Colon (tissue), 2 donors: ENCODE measurements around the gene CLCN1.

Source experiments
- FAIRE-seq: peaks from 2 replicates; lab custom pipeline; 2012; peaks lifted over from hg19 to GRCh38; lab: Jason Lieb, UNC
- donor health status: control.
- donor health status: control.

Gene CLCN1

DNA sequence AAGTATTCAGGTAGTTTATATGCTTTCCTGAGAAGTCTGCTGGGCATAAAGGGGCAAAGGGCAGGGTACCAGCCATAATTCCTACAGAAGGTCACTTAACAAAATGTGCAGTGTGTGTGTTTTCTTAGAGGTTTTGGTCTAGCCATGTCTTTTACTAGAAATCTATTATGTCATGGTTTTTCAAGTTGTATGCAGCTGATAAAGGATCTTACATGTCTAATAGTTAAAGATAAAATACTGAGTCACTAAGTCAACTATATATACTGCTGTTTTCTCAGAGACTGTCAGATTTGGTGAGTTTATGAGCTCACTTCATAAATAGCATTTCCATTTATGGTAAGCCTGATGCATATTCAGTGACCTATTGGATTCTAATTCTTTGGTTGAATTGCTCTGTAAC, 20.0 kb upstream of the CLCN1 start:
- FAIRE-seq: no peak

DNA sequence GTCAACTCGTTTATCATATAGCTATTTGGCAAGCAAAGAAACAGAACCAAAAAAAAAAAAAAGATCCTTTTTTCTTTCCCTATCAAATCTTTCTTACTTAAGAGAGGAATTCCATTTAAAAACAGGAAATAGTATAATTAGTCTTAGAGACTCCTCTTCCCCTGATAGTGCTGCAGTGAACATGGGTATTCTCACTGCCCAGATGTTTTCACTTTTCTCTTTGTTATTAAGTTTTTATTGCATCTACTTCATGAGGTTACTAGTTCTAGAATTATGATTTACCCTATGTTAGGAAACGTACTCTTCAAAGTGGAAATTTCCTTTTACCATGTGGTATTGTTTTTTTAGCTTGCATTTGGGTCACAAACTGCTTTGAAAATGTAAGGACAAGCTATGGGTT, 19.2 kb upstream of the CLCN1 start:
- FAIRE-seq: no peak

DNA sequence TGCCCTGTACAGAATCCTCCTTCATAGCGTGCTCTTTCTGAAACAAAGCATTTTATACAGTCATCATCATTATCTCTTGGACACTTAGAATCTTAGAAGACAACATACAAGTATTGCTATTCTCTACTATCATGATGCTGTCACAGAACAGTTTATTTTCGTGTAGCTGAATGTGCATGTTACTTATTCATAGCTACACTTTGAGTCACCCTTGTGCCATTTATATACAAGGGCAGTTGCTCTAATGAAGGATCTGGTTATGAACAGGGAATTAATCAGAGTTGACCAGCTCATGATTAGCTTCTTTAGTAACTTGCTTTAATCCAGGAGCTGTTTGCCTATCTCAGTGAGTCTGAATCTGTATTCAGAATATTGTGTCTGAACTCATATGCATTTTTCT, 16.6 kb upstream of the CLCN1 start:
- FAIRE-seq: no peak

DNA sequence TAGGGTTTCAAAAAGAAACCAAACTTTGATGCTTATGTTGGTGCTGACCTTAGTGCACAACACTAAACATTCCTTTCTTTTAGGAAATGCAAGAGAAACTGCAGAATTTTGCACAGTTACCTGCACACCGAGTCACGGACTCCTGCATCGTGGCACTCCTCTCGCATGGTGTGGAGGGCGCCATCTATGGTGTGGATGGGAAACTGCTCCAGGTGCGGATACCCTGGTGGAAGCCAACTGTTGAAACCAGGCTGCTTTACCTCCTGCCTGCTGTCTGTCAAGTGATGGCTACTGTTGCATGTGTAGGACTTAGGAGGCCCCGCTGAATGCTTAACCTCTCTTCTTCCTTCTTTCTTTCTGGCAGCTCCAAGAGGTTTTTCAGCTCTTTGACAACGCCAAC, 16.1 kb upstream of the CLCN1 start:
- no peak for FAIRE-seq

DNA sequence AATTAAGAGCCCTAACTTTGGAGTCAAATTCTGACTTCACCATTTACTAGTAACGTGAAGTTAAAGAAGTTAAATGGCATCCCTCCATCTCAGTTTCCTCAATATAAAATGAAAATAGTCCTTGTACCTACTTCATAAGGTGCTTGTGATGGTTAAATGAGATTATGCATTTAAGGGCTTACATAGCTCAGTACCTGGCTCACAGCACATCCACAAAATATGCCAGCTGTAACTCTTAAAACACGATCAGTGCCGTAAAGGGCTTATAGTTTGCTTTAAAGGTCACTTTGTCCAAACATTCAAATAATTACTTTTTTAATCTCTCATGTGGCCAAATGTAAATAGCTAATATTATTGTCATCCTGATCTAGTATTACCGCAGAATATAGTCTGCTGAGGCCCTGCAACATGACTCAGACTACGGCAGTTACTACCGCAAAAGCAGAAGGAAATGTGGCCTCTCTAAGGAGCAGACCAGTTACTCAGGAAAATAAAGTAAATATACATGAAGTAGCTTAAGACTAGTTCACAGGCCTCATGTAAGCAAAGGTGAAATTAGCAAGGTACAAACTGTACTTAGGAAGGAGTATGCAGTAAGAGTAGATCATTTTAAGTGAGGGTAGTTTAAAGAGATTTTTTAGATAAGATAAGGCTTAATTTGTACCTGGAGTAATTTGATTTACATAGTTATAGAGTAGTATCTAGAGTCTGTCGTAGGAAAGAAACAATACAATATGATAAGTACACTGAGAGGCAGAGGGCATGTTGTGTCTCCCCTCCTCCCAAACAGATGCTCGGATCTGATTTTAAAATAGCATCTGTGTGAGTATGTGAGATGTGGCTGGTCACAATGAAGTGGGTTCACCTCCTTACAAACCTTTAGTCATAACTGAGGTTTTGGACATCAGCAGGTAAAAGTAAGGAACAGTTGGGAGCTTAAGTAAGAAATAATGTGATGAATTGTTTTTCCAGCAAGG, 14.7 kb upstream of the CLCN1 start:
- FAIRE-seq: no peak

DNA sequence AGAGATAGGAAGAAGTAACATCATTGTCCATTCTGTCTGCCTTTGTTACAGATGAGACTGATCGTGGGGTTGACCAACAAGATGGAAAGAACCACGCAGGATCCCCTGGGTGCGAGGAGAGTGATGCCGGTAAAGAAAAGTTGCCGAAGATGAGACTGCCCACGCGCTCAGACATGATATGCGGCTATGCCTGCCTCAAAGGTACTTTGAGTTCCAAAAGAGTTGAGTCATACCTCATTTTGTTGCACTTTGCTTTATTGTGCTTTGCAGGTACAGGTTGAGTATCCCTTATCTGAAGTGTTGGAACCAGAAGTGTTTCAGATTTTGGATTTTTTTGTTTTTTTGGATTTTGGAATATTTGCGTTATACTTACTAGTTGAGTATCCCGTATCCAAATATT, 12.2 kb upstream of the CLCN1 start:
- no peak for FAIRE-seq

DNA sequence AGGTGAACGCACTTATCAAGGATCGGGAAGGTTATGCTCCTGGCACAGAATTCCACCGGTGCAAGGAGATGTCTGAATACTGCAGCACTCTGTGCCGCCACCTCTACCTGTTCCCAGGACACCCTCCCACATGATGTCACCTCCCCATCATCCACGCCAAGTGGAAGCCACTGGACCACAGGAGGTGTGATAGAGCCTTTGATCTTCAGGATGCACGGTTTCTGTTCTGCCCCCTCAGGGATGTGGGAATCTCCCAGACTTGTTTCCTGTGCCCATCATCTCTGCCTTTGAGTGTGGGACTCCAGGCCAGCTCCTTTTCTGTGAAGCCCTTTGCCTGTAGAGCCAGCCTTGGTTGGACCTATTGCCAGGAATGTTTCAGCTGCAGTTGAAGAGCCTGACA, 11.0 kb upstream of the CLCN1 start:
- FAIRE-seq: no peak

DNA sequence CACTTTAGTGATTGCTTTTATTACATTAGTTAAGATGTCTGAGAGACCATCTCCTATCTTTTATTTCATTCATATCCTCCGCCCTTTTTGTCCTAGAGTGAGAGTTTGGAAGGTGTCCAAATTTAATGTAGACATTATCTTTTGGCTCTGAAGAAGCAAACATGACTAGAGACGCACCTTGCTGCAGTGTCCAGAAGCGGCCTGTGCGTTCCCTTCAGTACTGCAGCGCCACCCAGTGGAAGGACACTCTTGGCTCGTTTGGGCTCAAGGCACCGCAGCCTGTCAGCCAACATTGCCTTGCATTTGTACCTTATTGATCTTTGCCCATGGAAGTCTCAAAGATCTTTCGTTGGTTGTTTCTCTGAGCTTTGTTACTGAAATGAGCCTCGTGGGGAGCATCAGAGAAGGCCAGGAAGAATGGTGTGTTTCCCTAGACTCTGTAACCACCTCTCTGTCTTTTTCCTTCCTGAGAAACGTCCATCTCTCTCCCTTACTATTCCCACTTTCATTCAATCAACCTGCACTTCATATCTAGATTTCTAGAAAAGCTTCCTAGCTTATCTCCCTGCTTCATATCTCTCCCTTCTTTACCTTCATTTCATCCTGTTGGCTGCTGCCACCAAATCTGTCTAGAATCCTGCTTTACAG, 10.4 kb upstream of the CLCN1 start:
- FAIRE-seq: no peak

DNA sequence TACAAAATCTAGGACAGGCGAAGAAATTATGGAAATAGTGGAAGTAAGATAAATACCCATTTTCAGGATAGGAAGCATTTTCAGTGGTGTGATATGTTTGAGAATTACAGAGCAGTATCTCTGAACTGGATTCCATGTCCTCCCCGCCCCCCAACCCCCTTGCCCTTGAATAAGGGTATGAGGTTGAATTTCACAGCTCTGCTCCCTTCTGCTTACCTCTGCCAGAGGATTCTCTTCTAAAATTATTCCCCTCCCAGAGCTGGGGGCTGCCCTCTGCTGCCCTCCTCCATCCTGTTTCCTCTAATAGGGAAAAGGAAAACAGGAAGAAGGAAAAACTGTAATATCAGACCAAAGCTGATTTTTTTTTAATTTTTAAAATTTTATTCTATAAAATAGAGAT, 7.3 kb upstream of the CLCN1 start:
- no peak for FAIRE-seq

DNA sequence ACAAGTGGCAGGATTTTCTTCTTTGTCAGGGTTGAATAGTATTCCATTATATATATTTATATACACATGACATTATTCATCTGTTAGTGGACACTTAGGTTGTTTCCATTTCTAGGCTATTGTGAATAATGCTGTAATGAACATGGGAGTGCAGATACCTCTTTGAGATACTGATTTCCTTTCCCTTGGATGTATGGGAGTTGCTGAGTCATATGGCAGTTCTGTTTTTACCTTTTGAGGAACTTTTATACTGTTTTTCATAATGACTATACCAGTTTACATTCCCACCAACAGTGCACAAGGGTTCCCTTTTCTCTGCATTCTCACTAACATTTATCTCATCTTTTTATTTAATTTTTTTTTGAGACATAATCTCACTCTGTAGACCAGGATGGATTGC, 1.8 kb upstream of the CLCN1 start:
- no peak for FAIRE-seq

DNA sequence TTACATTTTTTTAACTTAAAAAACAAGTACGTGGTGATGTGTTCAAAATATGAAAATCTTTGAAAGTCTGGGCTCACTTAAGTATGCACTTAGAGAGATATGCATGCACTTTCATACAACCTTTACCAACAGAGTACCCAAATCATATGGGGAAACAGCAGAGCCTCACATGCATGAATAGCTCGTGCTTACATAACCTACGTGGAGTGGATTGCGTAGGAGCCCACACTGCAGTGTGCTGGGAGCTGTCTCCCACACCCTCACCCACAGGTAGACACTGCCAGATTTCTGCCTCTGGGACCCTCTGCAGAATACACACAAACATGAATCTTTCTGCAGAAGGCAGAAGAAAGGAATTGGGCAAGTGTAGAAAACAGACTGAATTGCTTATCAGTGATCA, 581 bp downstream of the CLCN1 start:
- FAIRE-seq: no peak

DNA sequence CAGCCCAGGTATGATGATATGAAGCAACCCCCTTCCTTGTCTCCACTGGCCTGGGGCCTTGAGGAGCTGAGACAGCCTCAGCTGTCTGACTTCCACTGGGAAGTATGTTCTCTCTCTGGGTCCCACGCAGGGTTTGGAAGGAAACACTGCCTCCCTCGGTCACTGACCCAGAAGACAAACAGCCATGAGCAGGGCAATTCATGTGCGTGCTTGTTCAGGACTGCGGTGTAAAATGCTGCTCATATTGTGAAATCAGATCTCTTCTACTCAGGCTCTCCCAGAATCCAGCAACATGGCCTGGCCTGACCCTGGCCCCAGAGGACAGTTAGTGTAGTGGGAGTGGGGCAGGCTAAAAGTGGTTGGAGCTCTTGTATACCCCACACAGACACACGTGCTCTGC, 2.8 kb downstream of the CLCN1 start:
- FAIRE-seq: no peak

DNA sequence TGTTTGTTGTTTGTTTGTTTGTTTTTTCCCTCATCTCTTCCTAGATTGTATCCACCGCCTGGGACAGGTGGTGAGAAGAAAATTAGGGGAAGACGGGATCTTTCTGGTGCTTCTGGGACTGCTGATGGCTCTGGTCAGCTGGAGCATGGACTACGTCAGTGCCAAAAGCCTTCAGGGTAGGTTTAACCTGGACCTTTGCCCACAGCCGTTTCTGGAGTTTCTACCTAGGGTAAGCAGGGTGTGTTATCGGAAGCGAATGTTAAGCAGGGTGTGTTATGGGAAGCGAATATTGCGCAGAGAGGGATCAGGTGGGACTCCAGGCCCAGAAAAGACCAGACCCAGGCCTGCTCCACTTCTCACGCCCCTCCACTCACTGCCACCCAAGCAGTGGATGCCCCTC, 4.7 kb downstream of the CLCN1 start:
- FAIRE-seq: no peak

DNA sequence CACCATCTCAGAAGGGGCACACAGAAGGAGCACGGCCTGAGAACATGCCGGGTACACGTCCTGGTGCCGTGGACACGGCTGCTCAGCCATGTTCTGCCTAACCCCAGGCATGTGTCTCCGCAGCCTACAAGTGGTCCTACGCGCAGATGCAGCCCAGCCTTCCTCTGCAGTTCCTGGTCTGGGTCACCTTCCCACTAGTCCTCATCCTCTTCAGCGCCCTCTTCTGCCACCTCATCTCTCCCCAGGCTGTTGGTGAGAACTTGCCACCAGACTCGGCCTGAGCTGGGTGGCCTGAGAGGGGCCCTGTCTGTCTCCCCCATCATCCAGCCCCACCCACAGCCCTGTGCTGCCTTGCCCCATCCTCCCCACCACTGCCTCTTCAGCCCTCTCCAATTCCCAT, 5.3 kb downstream of the CLCN1 start:
- no peak for FAIRE-seq

DNA sequence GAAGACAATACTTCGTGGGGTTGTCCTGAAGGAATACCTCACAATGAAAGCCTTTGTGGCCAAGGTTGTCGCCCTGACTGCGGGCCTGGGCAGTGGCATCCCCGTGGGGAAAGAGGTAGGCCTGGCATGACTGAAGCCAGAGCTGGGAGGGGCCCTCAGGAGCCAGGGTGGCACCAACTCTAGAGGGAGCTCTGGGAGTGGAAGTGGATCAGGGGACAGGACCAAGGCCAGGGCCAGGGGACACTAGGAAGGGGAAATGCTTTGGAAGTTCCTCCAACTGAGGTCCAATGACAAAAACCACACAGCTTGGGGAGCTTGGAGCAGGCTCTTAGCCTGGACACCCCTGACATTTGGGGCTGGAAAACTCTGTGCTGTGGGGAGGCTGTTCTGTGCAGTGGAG, 5.8 kb downstream of the CLCN1 start:
- FAIRE-seq: no peak

DNA sequence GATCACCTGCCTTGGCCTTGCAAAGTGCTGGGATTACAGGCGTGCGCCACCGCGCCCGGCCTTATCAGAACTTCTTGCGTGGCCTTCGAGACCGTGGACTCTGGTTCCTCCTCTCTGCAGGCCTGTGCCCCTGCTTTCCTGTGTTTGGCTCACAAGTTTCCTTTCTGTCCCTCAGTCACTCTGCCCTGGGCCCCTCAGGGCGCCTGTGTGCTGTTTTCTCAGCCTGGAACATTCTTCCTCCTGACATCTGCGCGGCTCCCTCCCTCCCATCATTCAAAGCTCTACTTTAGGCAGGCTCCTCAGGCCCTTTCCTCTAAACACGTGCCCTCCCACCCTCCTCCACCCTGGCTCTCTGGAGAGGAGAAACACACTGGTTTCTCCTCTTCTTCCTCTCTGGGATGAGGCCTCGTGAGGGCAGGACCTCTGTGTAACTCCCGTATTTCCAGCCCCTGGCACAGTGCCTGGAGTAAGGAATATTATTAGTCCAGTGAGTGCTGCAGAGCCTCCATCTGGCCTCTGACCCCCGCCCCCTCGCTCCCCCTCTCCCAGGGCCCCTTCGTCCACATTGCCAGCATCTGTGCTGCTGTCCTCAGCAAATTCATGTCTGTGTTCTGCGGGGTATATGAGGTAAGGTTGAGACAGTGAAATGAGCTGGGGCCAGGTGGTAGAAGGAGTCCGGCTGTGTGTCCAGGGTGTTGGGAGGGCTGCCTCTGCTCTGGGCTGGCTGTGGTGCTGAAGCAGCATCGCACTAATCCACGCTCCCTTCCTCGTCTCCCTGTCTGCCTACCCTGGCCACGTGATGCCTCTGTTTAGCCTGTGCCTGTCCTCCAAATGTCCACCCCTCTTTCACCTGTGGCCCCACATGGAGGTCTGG, 7.1 kb downstream of the CLCN1 start:
- no peak for FAIRE-seq

DNA sequence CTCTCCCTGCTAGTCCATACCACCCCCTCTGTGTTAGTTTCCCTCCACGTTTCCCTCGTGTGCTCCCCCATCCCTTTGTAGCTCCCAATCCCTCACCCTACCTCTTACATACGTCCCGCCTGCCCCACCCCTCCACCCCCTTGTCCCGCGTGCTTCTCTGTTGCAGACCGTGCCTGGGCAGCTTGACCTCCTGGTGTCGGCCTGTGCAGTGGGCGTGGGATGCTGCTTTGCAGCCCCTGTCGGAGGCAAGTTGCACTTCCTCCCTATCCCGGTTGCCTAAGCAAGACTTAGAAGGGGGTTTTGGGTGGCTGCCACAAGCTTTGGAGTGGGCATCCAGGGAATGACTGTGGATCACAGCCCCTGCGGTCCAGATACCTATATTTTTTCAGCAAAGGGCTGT, 7.7 kb downstream of the CLCN1 start:
- no peak for FAIRE-seq

DNA sequence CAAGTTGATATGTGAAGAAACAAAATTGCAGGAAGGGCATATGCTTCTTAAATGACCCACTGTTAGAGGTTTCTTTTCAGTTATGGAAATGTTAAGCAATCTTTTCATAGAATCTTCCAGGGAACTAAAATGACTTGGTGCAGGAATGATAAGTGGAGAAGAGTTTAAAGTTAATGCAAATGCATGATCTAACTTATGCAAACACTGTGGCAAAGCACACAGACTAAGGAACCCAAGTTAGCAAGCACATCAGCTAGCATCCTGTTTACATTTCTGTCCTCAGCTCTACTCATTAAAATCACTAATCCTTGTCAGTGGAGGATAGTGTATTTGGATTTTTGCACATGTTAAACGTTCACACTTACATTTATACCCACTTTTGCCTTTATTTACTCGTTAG, 9.3 kb downstream of the CLCN1 start:
- FAIRE-seq: no peak

DNA sequence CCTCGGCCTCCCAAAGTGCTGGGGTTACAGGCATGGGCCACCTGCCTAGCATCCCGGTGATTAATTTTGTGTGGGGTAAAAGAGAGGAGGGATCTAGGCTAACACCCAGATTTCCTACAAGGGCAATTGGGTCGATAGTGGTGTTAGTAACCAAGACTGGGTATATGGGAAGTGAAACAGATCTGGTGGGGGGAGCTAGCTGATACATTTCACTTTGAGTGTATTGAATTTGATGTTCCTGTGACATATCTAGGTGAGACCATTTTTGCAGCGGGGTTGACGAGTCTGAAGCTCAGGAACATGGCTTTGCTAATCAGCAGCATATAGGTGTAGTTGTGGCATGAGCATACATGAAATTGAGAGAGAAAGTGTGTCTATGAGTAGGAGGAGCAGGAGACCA, 12.0 kb downstream of the CLCN1 start:
- FAIRE-seq: no peak

DNA sequence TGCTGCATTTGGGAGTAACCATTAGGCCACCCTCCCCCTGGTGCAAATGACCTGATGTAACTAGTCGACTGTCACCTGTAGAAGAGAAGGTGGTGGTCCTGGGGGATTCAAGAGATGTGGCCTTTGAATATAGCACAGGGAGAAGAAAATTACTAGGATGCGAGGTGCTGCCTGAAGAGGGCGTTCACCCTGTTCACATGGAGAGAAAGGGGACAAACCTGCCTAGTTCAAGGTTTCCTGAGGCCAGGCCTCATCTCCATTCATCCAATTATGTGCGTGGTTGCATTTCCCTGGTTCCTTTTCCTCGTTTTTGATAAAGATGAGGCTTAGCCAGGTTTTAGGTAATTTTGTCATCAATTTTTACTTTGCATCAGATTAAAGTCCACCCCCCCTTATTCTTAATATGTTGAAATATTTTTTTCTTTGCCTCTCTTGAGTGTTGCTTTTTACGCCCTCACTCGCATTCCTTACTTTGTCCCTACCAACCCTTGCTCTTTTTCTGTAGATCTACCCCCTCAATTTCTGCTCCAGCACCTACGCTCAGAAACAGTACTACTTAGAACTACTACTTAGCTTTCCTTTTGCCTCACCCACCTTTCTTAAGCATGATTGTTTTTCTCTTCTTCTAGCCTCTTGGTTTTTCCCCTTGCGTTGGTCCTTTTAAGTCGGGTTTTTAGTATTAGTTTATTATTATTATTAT, 13.7 kb downstream of the CLCN1 start:
- FAIRE-seq: no peak

DNA sequence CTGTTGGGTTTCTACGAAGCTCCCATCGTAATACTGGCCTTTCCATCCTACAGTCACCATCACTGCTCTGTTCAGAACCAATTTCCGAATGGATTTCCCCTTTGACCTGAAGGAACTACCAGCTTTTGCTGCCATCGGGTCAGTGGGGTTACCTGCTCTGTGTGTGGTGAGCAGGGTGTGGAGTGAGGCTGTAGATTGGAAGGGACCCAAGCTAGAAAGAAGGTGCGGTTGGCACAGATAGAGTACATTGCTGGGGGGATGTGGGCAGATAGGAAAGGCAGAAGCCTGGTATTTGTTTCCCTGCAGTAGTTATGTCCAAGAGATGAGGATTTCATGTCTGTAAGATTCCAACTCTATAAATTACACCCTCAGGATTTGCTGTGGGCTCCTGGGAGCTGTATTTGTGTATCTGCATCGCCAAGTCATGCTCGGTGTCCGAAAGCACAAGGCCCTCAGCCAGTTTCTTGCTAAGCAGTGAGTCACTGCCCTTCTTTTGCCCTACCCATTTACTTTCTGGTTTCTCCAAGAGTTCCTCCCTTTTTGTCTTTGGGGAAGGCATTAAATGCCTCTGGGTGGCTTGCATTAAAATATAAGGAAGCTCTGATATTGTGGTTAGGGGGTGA, 15.4 kb downstream of the CLCN1 start:
- FAIRE-seq: no peak

DNA sequence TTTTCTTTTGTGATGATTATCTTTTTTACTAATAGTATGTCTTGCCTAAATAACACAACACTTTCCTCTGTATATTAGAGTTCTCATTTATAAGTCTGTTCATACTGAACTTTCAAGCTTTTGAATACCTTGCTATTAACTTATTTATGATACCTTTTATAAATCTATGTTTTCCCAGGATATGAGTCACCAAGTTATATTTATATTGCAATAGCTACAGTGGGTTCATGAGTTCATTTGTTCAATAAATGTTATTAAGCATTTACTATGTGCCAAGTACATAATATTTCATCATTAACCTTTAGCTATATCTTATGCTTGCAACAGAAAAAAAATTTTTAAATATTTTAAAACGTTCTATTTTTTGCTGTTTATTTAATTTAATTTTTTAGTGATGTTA, 18.3 kb downstream of the CLCN1 start:
- FAIRE-seq: no peak
